ENCODE measurements around the gene IDH3G. TPM values are rescaled to one million over a fixed set of nuclear protein-coding genes. Genes with fewer than 3 reads are reported as not detected.
A peak's percentile ranks its signal among the peaks of the same experiment; 100 is the strongest.

IDH3G gene
- total and polyA plus RNA-seq, 4 experiments from 2014 or later = 39.9 to 106 (median 57.6) TPM

DNA sequence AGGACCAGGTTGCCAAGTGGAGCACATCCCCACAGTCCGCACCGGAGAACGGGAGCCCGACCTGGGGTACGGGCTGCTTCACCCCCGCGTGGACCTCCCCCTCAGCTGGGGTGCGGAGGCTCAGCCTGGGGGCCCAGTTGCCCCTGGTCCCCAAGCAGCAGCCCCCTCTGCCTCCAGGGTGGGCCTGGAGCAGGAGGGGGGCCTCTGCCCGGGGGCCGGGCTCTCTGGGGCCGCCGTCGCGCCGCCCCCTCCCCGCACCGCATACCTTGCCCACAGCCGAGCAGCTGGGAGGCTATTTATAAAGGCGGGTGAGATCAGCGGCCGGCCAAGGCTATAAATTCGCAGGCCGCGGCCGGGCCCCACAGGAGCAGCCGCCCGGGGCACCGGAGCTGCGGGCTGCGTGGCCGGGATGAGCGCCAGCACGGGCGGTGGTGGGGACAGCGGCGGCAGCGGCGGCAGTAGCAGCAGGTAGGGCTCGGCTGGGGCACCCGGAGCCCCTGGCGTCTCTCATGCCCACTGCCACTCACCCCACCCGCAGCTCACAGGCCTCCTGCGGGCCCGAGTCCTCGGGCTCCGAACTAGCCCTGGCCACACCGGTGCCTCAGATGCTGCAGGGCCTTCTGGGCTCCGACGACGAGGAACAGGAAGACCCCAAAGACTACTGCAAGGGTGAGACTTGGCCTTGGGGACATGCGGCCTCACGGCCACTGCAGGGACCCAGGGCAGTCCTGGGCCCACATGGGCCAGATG lies 13.3 kb downstream of the IDH3G start, which contains the start of gene SRPK3:
TSS of gene SRPK3 (plus strand) at position 364 of the 750 bp plus-strand sequence. CDS start at position 410, 46 bp downstream.
- Mint-ChIP-seq H3K27me3 (peaks cover 3 to 6% of the 10 kb centered on the region in 2 donors), H3K27ac (peak within 1 kb of the TSS in 1 of 7 donors; percentile 48), H3K4me1 (peaks cover 0 to 7% (median 4%) of the 10 kb centered on the region in 4 donors), H3K36me3 (peaks cover 0 to 2% of the 10 kb centered on the region in 2 donors), H3K4me3 (no peak within 1 kb of the TSS), H3K9me3 (no peaks in the 10 kb centered on the region)
- Histone ChIP-seq H3K27me3 (ENCODE audit: insufficient read depth, low read length) (no peaks in the 10 kb centered on the region), H3K4me1 (ENCODE audit: insufficient read depth, low read length) (no peaks in the 10 kb centered on the region), H3K4me3 (ENCODE audit: low read length in 2 of 2) (no peak within 1 kb of the TSS), H3K36me3 (ENCODE audit: insufficient read depth, low read length) (no peaks in the 10 kb centered on the region), H3K27ac (ENCODE audit: low read depth, low read length) (no peak within 1 kb of the TSS), H3K9me3 (ENCODE audit: control insufficient read depth in 1 of 2, low read length in 2 of 2) (no peaks in the 10 kb centered on the region)
- no peak for DNase-seq
- ChIA-PET CTCF (ENCODE audit: partially characterized antibody) (no interaction called here), POLR2A (ENCODE audit: partially characterized antibody) (interaction anchor here (0.9 kb wide), 1 partner anchor 145 kb away, joined by 3 read pairs; the partner anchor contains the start of gene ARHGAP4)
- intact Hi-C loops (cut with micrococcal nuclease) = no loop called here

DNA sequence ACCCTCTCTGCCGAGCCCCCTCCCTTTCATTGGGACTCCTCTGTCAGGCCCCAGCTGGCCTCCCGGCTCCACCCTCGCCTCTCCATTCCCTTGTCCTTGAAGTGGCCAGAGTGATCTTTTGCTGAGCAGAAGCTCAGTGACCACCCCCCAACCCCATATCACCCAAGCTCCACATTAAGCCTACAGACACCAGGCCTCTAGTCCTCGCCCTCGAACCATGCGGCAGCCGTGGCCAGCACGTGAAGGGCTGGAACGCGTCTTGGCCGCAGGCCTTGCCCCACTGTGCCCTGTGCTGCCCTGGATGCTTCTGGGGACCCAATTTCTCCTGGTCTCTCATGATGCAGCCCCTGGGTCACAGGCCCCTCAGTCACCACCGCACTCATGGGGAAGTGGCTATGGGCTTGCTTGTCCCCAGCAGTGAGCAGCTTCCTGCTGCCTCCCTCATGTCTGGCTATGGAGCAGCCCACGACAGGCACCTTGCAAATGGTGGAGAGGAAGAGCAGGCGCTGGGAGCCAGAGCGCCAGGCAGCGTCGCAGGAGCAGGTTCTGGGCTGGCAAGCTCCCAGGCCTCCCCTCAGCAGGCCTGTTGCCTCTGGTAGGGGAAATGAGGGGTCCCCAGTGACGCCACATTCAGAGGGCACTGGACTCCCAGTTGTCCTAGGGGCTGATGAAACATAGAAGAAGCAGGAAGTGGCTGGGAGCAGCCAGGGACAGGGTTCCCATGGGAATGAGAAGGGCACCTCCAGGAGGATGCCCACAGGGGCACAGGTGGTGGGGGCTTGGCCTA lies 14.1 kb downstream of the IDH3G start:
- CTCF ChIA-PET (ENCODE audit: partially characterized antibody) = no interaction called here
- peak overlapping the region in 2 of 7 donors; percentile 45 to 48 for H3K27ac Mint-ChIP-seq

DNA sequence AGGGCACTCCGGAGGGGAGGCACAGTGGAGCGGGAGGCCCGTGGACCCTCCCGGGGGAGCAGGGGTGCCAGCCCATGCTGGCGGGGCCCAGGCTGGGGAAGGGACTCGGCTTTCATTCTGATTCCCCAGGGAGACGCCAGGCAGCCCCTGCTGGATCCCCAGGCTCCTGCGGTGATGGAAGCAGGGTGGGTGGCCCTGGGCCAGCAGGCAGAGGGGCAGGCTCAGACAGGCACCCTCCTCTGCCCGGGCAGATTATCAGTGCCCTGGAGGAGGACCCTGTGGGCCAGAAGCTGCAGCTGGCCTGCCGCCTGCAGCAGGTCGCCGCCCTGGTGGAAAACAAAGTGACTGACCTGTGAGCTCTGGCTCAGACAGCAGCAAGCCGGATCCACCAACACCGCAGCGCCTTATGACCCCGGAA lies 15.5 kb downstream of the IDH3G start:
- ChIA-PET CTCF (ENCODE audit: partially characterized antibody) (no interaction called here), POLR2A (ENCODE audit: partially characterized antibody) (no interaction called here)
- Mint-ChIP-seq H3K27me3 (peaks cover 3 to 6% of the 10 kb centered on the region in 2 donors), H3K27ac (no peak overlapping the region), H3K4me1 (peaks cover 0 to 7% (median 4%) of the 10 kb centered on the region in 4 donors), H3K9me3 (no peaks in the 10 kb centered on the region), H3K36me3 (no peaks in the 10 kb centered on the region), H3K4me3 (no peak overlapping the region)
- intact Hi-C loops (cut with micrococcal nuclease) = no loop called here
- Histone ChIP-seq H3K4me1 (ENCODE audit: insufficient read depth, low read length) (no peaks in the 10 kb centered on the region), H3K27ac (ENCODE audit: low read depth, low read length) (no peak overlapping the region), H3K36me3 (ENCODE audit: insufficient read depth, low read length) (no peaks in the 10 kb centered on the region), H3K4me3 (ENCODE audit: low read length in 2 of 2) (no peak overlapping the region), H3K27me3 (ENCODE audit: insufficient read depth, low read length) (no peaks in the 10 kb centered on the region), H3K9me3 (ENCODE audit: control insufficient read depth in 1 of 2, low read length in 2 of 2) (no peaks in the 10 kb centered on the region)
- no peak for DNase-seq

More for the DNA sequence above, 14.1 kb downstream of the IDH3G start:
- H3K9me3 ChIP-seq (ENCODE audit: control insufficient read depth in 1 of 2, low read length in 2 of 2) = no peaks in the 10 kb centered on the region
- POLR2A ChIA-PET (ENCODE audit: partially characterized antibody) = no interaction called here
- H3K4me3 Mint-ChIP-seq = no peak overlapping the region
- H3K36me3 Mint-ChIP-seq = no peaks in the 10 kb centered on the region
- no peak overlapping the region for H3K27ac ChIP-seq (ENCODE audit: low read depth, low read length)
- peaks cover 3 to 6% of the 10 kb centered on the region in 2 donors for H3K27me3 Mint-ChIP-seq
- no peak overlapping the region for H3K4me3 ChIP-seq (ENCODE audit: low read length in 2 of 2)
- H3K9me3 Mint-ChIP-seq = no peaks in the 10 kb centered on the region
- DNase-seq = no peak
- intact Hi-C loops (cut with micrococcal nuclease) = no loop called here
- H3K4me1 ChIP-seq (ENCODE audit: insufficient read depth, low read length) = no peaks in the 10 kb centered on the region
- peaks cover 0 to 7% (median 4%) of the 10 kb centered on the region in 4 donors for H3K4me1 Mint-ChIP-seq
- no peaks in the 10 kb centered on the region for H3K27me3 ChIP-seq (ENCODE audit: insufficient read depth, low read length)
- H3K36me3 ChIP-seq (ENCODE audit: insufficient read depth, low read length) = no peaks in the 10 kb centered on the region

DNA sequence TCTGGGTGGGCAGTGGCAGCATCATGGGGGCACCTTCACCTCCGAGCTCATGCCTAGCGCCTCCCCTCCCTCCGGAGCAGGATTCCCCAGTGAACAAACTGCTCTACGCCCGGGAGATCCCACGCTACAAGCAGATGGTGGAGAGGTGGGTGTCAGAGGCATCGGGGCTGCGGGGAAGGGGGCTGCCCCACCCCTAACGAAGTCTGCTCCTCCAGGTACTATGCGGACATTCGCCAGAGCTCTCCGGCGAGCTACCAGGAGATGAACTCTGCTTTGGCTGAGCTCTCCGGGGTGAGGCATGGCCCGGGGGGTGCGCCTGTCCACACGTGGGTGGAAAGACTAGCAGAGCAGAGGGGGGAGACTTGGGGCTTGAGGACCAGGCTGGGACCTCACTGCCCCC lies 16.0 kb downstream of the IDH3G start:
- Mint-ChIP-seq H3K36me3 (no peaks in the 10 kb centered on the region), H3K27ac (no peak overlapping the region), H3K9me3 (no peaks in the 10 kb centered on the region), H3K4me3 (no peak overlapping the region), H3K4me1 (peaks cover 0 to 7% (median 4%) of the 10 kb centered on the region in 4 donors), H3K27me3 (peaks cover 3 to 6% of the 10 kb centered on the region in 2 donors)
- H3K27me3 ChIP-seq (ENCODE audit: insufficient read depth, low read length) = no peaks in the 10 kb centered on the region
- POLR2A ChIA-PET (ENCODE audit: partially characterized antibody) = no interaction called here
- DNase-seq = no peak
- no peaks in the 10 kb centered on the region for H3K36me3 ChIP-seq (ENCODE audit: insufficient read depth, low read length)
- CTCF ChIA-PET (ENCODE audit: partially characterized antibody) = interaction anchor here (1.0 kb wide), 1 partner anchor 38 kb away, joined by 3 read pairs; no protein-coding TSS in a partner anchor
- intact Hi-C loops (cut with micrococcal nuclease) = no loop called here
- no peak overlapping the region for H3K27ac ChIP-seq (ENCODE audit: low read depth, low read length)
- H3K9me3 ChIP-seq (ENCODE audit: control insufficient read depth in 1 of 2, low read length in 2 of 2) = no peaks in the 10 kb centered on the region
- H3K4me3 ChIP-seq (ENCODE audit: low read length in 2 of 2) = no peak overlapping the region
- no peaks in the 10 kb centered on the region for H3K4me1 ChIP-seq (ENCODE audit: insufficient read depth, low read length)

DNA sequence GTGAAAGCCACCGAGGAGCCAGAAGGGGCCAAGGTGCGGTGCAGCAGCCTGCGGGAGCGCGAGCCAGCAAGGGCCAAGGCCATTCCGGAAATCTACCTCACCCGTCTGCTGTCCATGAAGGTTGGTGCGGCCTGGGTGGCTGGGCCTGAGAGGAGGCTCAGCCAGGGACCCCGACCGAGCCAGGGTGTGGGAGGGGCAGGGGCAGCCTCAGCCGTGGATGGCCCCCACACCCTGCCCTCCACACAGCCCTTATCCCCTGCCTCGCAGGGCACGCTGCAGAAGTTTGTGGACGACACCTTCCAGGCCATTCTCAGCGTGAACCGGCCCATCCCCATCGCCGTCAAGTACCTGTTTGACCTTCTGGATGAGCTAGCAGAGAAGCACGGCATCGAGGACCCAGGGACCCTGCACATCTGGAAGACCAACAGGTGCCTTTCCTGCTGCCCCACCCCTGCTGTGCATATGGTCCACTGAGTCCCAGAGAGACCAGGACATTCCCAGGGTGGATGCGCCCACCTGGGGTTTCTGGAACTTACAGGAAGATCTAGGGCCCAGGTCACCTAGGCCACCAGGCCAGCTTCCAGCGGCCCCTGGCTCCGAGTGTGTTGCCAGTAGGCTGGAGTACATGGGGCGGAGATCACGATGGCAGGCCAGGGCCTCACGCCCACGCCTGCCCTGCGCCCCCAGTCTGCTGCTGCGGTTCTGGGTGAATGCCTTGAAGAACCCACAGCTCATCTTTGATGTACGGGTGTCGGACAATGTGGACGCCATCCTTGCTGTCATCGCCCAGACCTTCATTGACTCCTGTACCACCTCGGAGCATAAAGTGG lies 16.7 kb downstream of the IDH3G start:
- ChIA-PET CTCF (ENCODE audit: partially characterized antibody) (interaction anchor here (1.0 kb wide), 1 partner anchor 39 kb away, joined by 3 read pairs; no protein-coding TSS in a partner anchor), POLR2A (ENCODE audit: partially characterized antibody) (no interaction called here)
- Histone ChIP-seq H3K4me3 (ENCODE audit: low read length in 2 of 2) (no peak overlapping the region), H3K36me3 (ENCODE audit: insufficient read depth, low read length) (no peaks in the 10 kb centered on the region), H3K27me3 (ENCODE audit: insufficient read depth, low read length) (no peaks in the 10 kb centered on the region), H3K9me3 (ENCODE audit: control insufficient read depth in 1 of 2, low read length in 2 of 2) (no peaks in the 10 kb centered on the region), H3K27ac (ENCODE audit: low read depth, low read length) (no peak overlapping the region), H3K4me1 (ENCODE audit: insufficient read depth, low read length) (no peaks in the 10 kb centered on the region)
- Mint-ChIP-seq H3K4me3 (no peak overlapping the region), H3K36me3 (no peaks in the 10 kb centered on the region), H3K4me1 (peaks cover 0 to 7% (median 4%) of the 10 kb centered on the region in 4 donors), H3K27ac (no peak overlapping the region), H3K9me3 (no peaks in the 10 kb centered on the region), H3K27me3 (peaks cover 3 to 6% of the 10 kb centered on the region in 2 donors)
- no peak for DNase-seq
- intact Hi-C loops (cut with micrococcal nuclease) = no loop called here

DNA sequence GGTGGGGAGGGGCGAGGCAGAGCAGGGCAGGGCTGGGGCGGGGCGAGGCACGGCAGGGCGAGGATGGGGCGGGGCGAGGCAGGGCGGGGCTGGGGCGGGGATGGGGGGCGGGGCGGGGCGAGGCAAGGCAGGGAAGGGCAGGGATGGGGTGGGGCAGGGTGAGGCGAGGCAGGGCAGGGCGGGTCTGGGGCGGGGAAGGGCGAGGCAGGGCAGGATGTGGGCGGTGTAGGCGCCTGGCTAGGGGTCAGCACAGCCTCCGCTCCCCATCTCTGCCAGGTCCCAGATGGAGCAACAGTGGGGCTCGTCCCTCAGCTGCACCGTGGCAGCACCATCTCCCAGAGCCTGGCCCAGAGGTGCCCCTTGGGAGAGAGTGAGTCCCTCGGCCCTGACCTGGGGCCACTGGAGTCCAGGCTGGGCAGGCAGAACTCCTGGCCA lies 17.5 kb downstream of the IDH3G start:
- POLR2A ChIA-PET (ENCODE audit: partially characterized antibody) = no interaction called here
- no peaks in the 10 kb centered on the region for H3K36me3 Mint-ChIP-seq

More for the DNA sequence above, 17.5 kb downstream of the IDH3G start:
- DNase-seq = no peak
- peaks cover 3 to 6% of the 10 kb centered on the region in 2 donors for H3K27me3 Mint-ChIP-seq
- no peak overlapping the region for H3K27ac Mint-ChIP-seq
- Histone ChIP-seq H3K36me3 (ENCODE audit: insufficient read depth, low read length) (no peaks in the 10 kb centered on the region), H3K27ac (ENCODE audit: low read depth, low read length) (no peak overlapping the region), H3K27me3 (ENCODE audit: insufficient read depth, low read length) (no peaks in the 10 kb centered on the region), H3K4me3 (ENCODE audit: low read length in 2 of 2) (no peak overlapping the region), H3K9me3 (ENCODE audit: control insufficient read depth in 1 of 2, low read length in 2 of 2) (no peaks in the 10 kb centered on the region), H3K4me1 (ENCODE audit: insufficient read depth, low read length) (no peaks in the 10 kb centered on the region)
- intact Hi-C loops (cut with micrococcal nuclease) = no loop called here
- CTCF ChIA-PET (ENCODE audit: partially characterized antibody) = no interaction called here
- H3K4me1 Mint-ChIP-seq = peaks cover 0 to 7% (median 4%) of the 10 kb centered on the region in 4 donors
- no peak overlapping the region for H3K4me3 Mint-ChIP-seq
- no peaks in the 10 kb centered on the region for H3K9me3 Mint-ChIP-seq

Measured in CD4-positive, alpha-beta memory T cell (primary cell).